Measurements from ENCODE around the gene CENPO. TPM values are rescaled to one million over a fixed set of nuclear protein-coding genes. Genes with fewer than 3 reads are reported as not detected.

CENPO gene
- total and polyA plus RNA-seq, 2 experiments from 2014 or later: 13.2 to 13.3 TPM

GRCh38 chr2:24855022-24855622, 61.9 kb downstream of the CENPO start:
- Histone ChIP-seq H2AFZ (peak overlapping the region; percentile 41), H3K9ac (peak overlapping the region; percentile 15; the same call in 1 of the 2 replicates), H3K79me2 (ENCODE audit: insufficient read depth) (no peaks in the 10 kb centered on the region), H3F3A (ENCODE audit: insufficient read depth) (peaks cover 4% of the 10 kb centered on the region), H3K9me2 (ENCODE audit: insufficient read depth) (no peaks in the 10 kb centered on the region), H3K9me3 (ENCODE audit: low read depth) (no peaks in the 10 kb centered on the region), H3K36me3 (ENCODE audit: low read depth) (no peaks in the 10 kb centered on the region), H3K27me3 (replicated peaks; ENCODE audit: insufficient read depth) (no peaks in the 10 kb centered on the region), H4K20me1 (ENCODE audit: insufficient read depth) (no peaks in the 10 kb centered on the region), H3K4me1 (ENCODE audit: insufficient read depth) (peaks cover 17% of the 10 kb centered on the region), H3K4me2 (ENCODE audit: unreplicated experiment) (no peak overlapping the region), H3K27ac (peak overlapping the region; percentile 31; the same call in 1 of the 2 replicates), H3K4me3 (no peak overlapping the region)
- in situ Hi-C loops (cut with MboI): no loop called here
- no peak for DNase-seq
- 45 to 49% methylated on average over 8 of the region's 8 CpGs for WGBS, 2 experiments (ENCODE audit: low coverage in 1 of 2, low lambda C conversion rate in 2 of 2, missing lambda C conversion rate in 2 of 2)
- TF ChIP-seq EZH2 (IDR thresholded peaks at IDR 0.05; ENCODE audit: insufficient read depth, poor library complexity, severe bottlenecking): no peak
- TF ChIP-seq EZH2phosphoT487 (IDR thresholded peaks at IDR 0.05; ENCODE audit: insufficient read depth, low read depth): no peak

GRCh38 chr2:24855726-24856125, 62.5 kb downstream of the CENPO start:
- Histone ChIP-seq H3K79me2 (ENCODE audit: insufficient read depth) (no peaks in the 10 kb centered on the region), H3K9ac (peak overlapping the region; percentile 15; the same call in 1 of the 2 replicates), H4K20me1 (ENCODE audit: insufficient read depth) (no peaks in the 10 kb centered on the region), H2AFZ (peak overlapping the region; percentile 41), H3K36me3 (ENCODE audit: low read depth) (no peaks in the 10 kb centered on the region), H3K27ac (peak overlapping the region; percentile 31; the same call in 1 of the 2 replicates), H3K4me2 (ENCODE audit: unreplicated experiment) (peak overlapping the region; percentile 16), H3K27me3 (replicated peaks; ENCODE audit: insufficient read depth) (no peaks in the 10 kb centered on the region), H3F3A (ENCODE audit: insufficient read depth) (peaks cover 4% of the 10 kb centered on the region), H3K9me2 (ENCODE audit: insufficient read depth) (no peaks in the 10 kb centered on the region), H3K4me3 (no peak overlapping the region), H3K9me3 (ENCODE audit: low read depth) (no peaks in the 10 kb centered on the region), H3K4me1 (ENCODE audit: insufficient read depth) (peaks cover 17% of the 10 kb centered on the region)
- in situ Hi-C loops (cut with MboI): no loop called here
- WGBS, 2 experiments (ENCODE audit: low coverage in 1 of 2, low lambda C conversion rate in 2 of 2, missing lambda C conversion rate in 2 of 2): 6 to 10% methylated on average over 4 of the region's 4 CpGs
- DNase-seq: peak; percentile 76
- TF ChIP-seq EZH2 (IDR thresholded peaks at IDR 0.05; ENCODE audit: insufficient read depth, poor library complexity, severe bottlenecking) (no peak), EZH2phosphoT487 (IDR thresholded peaks at IDR 0.05; ENCODE audit: insufficient read depth, low read depth) (no peak)

- no peak overlapping the region for H2AFZ ChIP-seq
- H4K20me1 ChIP-seq (ENCODE audit: insufficient read depth): no peaks in the 10 kb centered on the region
- in situ Hi-C loops (cut with MboI): no loop called here
- no peaks in the 10 kb centered on the region for H3K79me2 ChIP-seq (ENCODE audit: insufficient read depth)
- H3K4me2 ChIP-seq (ENCODE audit: unreplicated experiment): no peak overlapping the region
- H3K27ac ChIP-seq: no peak overlapping the region
- peaks cover 17% of the 10 kb centered on the region for H3K4me1 ChIP-seq (ENCODE audit: insufficient read depth)
- H3K9me2 ChIP-seq (ENCODE audit: insufficient read depth): no peaks in the 10 kb centered on the region
- H3K27me3 ChIP-seq (replicated peaks; ENCODE audit: insufficient read depth): no peaks in the 10 kb centered on the region
- H3F3A ChIP-seq (ENCODE audit: insufficient read depth): peaks cover 4% of the 10 kb centered on the region
- TF ChIP-seq EZH2phosphoT487 (IDR thresholded peaks at IDR 0.05; ENCODE audit: insufficient read depth, low read depth) (no peak), EZH2 (IDR thresholded peaks at IDR 0.05; ENCODE audit: insufficient read depth, poor library complexity, severe bottlenecking) (no peak)
- peak; percentile 21 for DNase-seq
- no peak overlapping the region for H3K4me3 ChIP-seq
- no peak overlapping the region for H3K9ac ChIP-seq
- WGBS, 2 experiments (ENCODE audit: low coverage in 1 of 2, low lambda C conversion rate in 2 of 2, missing lambda C conversion rate in 2 of 2): 61 to 68% methylated on average over 5 of the region's 5 CpGs
- no peaks in the 10 kb centered on the region for H3K9me3 ChIP-seq (ENCODE audit: low read depth)
- H3K36me3 ChIP-seq (ENCODE audit: low read depth): no peaks in the 10 kb centered on the region
Observed at GRCh38 chr2:24856791-24857211, 63.6 kb downstream of the CENPO start.

- no peaks in the 10 kb centered on the region for H3K36me3 ChIP-seq (ENCODE audit: low read depth)
- no peak for DNase-seq
- no peak overlapping the region for H3K27ac ChIP-seq
- peaks cover 17% of the 10 kb centered on the region for H3K4me1 ChIP-seq (ENCODE audit: insufficient read depth)
- H2AFZ ChIP-seq: no peak overlapping the region
- in situ Hi-C loops (cut with MboI): no loop called here
- no peaks in the 10 kb centered on the region for H3K79me2 ChIP-seq (ENCODE audit: insufficient read depth)
- TF ChIP-seq EZH2 (IDR thresholded peaks at IDR 0.05; ENCODE audit: insufficient read depth, poor library complexity, severe bottlenecking) (no peak), EZH2phosphoT487 (IDR thresholded peaks at IDR 0.05; ENCODE audit: insufficient read depth, low read depth) (no peak)
- no peaks in the 10 kb centered on the region for H3K27me3 ChIP-seq (replicated peaks; ENCODE audit: insufficient read depth)
- H3K9ac ChIP-seq: no peak overlapping the region
- no peaks in the 10 kb centered on the region for H3K9me3 ChIP-seq (ENCODE audit: low read depth)
- no peak overlapping the region for H3K4me2 ChIP-seq (ENCODE audit: unreplicated experiment)
- H3K9me2 ChIP-seq (ENCODE audit: insufficient read depth): no peaks in the 10 kb centered on the region
- WGBS, 2 experiments (ENCODE audit: low coverage in 1 of 2, low lambda C conversion rate in 2 of 2, missing lambda C conversion rate in 2 of 2): 79 to 86% methylated on average over 6 of the region's 6 CpGs
- no peak overlapping the region for H3K4me3 ChIP-seq
- H4K20me1 ChIP-seq (ENCODE audit: insufficient read depth): no peaks in the 10 kb centered on the region
- H3F3A ChIP-seq (ENCODE audit: insufficient read depth): peaks cover 4% of the 10 kb centered on the region
Observed at GRCh38 chr2:24857746-24858145, 64.5 kb downstream of the CENPO start.

Measured in GM23248 (cell line).